Loucy (cell line): ENCODE results near the gene RAB7A.

Experiments
- CTCF ChIP-seq: fragments of 200-600 bp; sonication (generic); conservative IDR thresholded peaks from 2 replicates; pipeline ENCODE4 v1.5.1; 2014; ENCODE audit warnings: mild to moderate bottlenecking, antibody characterized with exemption, low read length
- EZH2phosphoT487 ChIP-seq: fragments of 200-600 bp; IDR thresholded peaks from 2 replicates; pipeline ENCODE4 v1.6.1; 2018; ENCODE audit warnings: antibody characterized with exemption, mild to moderate bottlenecking, moderate library complexity, borderline replicate concordance

GRCh38 chr3:128814519-128815317 is 88.7 kb downstream of the RAB7A start:
- TF ChIP-seq CTCF (no peak), EZH2phosphoT487 (no peak)
